GM18861 (cell line): ENCODE measurements around the gene ADGRG1.
"Not testable (repeated sequence)": the region's sequence is repeated elsewhere in the genome, so short reads cannot be mapped to it uniquely, and the experiment has no call there.

Source experiments
- ATAC-seq: cut with Tn5 transposase; IDR thresholded peaks from one replicate; pipeline ENCODE4 v1.9.1; 2021; ENCODE audit not compliant: unreplicated experiment

The ADGRG1 gene

DNA sequence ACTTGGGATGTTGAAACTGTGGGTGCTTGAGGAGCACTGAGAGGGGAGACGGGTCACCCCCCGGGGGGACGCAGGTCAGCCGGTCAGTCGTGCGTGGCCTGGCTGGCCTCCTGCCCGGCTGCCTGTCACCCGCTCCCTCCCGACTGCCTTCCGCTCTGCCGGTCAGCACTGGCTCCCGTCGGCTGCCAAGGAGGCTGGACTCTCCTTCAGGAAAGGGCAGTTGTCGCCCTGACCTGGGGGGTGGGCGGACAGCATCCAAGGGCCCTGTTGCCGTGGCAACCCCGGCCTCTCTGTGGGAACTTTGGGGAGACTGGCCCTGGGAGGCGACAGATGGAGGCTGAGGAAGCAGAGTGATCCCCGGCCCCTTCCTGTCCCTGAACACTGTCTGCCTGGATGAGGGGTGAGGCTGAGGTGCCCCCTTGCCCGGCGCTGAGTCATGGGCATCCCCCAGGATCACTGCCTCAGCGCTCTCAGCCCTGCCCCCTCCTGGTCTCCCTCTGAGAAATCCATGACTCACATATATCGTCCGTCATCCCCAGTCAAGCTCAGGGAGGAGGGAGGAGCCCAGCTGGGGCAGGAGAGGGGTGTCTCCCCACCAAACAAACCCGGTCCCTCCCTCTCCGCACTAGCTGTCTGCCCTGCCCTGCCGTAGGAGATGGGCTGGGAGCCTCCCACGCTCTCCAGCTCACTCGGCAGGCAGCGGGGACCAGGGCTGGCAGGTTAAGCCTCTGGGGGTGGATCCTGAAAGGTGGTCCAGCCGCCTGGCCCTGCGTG is at the start of gene ADGRG1:
TSS of gene ADGRG1 (plus strand) at position 623 of the 774 bp plus-strand sequence. CDS start 21,658 bp downstream, outside the sequence.
- no peak for ATAC-seq

DNA sequence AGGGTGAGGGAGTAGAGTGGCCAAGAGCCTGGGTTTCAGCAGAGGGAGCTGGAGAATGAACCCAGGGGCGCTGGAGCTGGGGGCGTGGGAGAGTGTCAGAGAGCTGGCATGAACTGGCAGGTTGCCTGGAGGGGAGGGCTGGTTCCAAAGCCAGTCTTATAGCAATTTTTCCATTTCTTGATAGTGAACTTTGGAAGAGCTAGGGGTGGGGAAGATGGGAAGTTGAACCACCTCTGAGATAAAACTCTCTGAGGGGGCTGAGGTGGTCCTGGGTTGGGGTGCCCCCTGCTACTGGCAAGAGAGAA is 49.1 kb upstream of the ADGRG1 start:
- ATAC-seq = no peak

DNA sequence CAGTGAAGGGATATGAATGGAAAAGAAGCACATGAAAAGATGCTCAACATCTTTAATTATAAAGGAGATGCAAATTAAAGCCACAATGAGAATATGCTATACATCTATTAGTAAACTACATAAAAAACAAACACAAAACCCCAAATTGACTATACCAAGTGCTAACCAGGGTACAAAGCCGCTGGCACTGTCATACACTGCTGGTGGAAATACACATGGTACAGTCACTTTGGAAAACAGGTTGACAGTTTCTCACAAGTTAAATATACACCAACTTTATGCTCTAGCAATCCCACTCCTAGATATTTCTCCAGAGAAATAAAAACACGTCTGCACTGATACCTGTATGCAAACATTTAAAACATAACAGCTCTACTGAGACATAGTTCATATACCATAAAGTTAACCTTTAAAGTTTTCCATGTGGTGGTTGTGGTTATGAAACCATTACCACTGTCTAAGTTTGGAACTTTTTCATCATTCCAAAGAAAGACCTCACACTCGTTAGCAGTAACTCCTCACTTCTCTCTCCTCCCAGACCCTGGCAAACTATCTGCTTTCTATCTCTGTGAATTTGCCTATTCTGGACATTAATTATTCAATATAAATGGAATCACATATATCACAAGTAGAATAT is 43.3 kb upstream of the ADGRG1 start:
- ATAC-seq = no peak

DNA sequence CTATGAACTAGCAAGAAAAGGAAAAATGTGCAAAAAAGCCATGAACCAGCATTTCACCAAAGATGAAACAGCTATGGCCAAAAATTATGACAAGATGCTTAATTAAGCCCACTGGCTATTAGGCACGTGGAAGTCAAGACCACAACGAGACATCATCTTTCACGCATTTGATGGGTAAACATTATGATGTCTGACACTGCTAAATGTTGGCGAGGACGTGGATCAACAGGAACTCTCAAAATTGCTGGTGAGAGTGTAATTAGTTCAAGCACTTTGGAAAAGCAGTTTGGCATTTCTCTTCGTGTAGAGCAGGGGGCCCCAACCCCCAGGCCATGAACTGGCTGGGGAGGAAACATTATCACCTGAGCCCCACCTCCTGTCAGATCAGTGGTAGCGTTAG is 39.6 kb upstream of the ADGRG1 start:
- no peak for ATAC-seq

DNA sequence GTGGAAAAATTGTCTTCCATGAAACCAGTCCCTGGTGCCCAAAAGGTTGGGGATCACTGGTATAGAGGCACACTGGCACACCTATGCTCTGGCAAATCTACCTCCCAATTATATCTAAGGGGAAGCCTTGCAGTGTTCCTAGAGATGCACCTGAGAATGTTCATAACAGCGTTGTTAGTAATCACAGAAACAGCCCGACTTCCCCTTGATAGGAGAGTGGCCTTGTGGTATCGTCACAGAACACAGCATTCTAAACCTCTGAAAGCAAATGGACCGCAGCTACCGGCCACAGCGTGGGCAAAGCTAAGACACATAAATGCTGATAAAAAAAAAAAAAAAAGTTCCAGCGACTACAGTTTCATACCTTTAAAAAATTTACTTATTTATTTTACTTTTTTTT is 39.1 kb upstream of the ADGRG1 start:
- ATAC-seq = no peak

DNA sequence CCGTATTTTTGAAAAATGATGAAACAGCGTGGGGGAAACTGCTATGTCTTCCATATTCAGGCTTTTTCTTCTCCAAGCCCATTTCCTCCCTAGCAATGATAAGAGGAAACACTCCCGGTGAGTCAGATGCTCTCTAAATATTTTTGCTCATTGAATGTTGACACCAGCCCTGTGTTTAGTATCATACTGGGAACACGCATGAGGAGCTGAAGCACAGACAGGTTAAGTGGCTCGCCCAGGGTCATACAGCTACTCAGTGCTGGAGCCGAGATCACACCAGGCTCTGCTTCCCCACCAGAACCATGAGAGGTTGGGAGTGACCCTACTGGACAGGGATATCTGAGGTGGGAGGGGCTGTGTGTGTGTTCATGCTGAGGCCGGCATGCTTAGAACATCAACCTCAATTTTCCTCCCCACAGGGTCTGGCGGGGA is 37.8 kb upstream of the ADGRG1 start:
- ATAC-seq = no peak

DNA sequence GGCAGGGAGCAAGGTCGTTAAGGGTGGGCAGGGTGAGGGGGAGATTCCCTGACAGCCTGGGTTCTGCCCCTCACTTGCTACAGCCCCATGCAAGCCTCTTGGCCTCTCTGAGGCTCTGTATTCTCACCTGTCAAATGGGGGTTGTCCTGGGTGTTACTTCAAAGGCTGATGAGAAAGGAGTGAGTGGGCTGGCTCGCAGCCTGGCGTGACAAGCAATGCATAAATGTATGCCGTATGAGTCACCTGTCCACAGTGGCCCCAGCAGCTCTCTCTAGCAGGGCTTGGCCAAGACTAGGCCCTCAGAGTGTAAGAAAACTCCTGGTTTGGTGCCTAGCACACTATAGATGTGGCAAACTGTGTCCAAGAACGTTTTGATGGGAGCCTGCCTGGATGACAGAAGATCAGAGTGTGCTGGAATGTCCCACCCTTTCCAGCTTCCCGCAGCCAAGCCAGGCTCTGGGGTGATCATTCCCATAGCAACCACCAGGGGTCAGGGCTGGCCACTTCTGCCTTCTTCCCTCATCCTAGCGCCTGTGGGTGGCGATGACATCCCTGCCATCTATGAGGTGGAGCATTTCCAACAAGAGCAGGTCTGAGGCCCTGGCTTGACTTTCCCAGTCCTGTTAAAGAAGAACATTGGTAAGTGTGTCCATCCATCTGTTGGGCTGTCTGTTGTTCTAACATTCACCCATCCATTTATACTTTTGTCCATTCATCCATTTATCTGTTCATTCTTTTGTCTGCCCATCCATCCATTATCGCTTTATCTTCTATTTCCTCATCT is 37.2 kb upstream of the ADGRG1 start:
- peak; percentile 61 for ATAC-seq

DNA sequence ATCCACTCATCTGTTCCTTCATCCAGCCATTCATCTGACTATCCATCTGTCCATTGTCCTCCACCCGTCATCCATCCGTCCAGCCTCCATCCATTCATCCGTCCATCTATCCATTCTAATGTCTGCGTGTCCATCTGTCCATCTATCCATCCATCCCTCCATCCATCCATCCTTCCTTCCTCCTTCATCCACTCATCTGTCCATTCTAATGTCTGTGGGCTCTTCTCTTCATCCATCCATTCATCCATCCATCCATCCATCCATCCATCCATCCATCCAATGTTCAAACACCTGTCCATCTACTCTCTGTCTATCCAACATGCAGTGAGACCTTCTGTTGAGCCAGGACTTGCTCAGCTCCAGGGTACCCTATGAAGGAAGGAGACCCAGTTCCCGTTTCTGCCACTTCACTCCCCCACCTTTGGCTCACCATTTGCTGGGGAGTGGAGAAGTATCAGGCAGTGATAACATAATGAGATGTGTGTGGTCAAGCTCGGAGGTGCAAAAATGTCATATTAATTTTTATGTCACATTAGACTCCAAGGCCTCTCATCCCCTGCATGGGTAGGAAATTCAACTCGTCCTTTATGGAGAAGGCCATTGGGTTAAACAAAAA is 36.5 kb upstream of the ADGRG1 start:
- no peak for ATAC-seq

DNA sequence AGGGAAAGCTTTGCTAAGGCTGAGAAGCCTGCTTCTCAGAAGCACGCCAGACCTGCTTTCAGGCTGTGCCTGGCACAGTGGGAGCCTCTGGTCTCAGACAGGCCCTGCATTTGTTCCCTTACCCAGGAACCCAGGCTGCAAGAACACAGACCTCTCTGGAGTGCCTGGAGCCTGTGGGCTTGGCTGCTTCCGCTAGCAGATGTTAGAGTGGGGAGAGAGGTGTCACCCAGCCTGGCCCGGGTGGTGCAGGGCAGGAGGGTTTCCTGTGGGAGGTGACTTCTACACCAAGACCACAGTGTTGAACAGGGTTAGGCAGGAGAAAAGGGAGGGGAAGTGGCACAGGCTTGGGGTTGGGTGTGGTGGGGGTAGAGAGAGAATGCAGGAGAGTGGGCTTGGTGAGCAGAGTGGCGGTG is 35.8 kb upstream of the ADGRG1 start:
- no peak for ATAC-seq

DNA sequence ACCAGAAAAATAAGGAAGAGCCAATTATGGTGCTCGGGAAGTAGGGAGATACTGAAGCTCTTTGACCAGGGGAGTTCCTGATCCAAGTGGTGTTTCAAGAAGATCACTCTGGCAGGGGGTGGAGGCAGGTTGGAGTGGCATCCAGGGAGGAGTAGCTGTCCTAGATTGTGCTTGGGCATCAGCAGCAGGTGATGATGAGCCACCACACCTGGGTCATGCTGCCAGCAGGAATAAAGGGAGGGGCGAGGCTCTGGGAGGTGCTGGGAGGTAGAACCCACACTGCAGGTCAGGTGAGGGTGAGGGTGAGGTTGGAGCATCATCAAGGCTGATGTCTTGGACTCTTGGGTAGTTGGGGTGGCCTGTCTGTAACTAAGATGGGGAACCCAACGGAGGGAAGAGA is 35.4 kb upstream of the ADGRG1 start:
- no peak for ATAC-seq

DNA sequence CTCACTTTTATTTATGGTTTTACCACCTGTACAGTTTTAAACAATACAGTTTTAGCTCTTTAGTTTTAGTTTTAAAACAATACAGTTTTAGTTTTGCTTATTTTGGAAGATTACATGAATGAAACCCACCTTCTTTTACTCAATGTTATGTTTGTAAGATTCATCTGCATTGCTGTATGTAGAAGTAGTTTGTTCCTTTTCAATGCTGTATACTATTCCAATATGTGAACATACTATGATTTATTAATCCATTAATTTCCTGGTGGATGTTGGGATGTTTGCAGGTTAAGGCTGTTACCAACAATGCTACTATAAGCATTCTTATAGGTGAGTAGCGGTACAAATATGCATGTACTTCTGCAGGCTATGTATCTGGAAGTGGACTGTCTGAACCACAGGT is 34.4 kb upstream of the ADGRG1 start:
- no peak for ATAC-seq

DNA sequence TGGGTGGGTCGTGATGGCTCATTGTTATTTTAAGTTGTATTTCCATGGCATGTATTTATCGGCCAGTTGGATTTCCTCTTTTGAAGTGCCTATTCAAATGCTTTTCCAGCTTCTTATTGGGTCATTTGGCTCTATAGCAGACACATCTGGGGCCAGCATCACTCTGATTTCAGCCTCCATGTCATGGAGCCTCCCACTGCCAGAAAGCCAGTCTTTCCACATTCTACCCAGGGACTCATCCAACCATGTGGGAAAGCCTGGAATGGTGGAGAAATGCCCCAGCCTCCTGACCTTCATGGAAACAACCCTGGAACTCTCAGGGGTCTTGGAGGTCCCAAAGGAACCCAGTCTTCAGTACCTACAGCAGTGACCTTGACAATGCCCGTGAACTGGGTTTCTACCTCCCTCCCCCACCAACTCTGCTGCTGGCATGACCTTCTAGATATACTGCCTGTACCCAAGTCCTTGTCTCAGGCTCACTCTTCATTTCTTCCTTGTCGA is 33.8 kb upstream of the ADGRG1 start:
- no peak for ATAC-seq

DNA sequence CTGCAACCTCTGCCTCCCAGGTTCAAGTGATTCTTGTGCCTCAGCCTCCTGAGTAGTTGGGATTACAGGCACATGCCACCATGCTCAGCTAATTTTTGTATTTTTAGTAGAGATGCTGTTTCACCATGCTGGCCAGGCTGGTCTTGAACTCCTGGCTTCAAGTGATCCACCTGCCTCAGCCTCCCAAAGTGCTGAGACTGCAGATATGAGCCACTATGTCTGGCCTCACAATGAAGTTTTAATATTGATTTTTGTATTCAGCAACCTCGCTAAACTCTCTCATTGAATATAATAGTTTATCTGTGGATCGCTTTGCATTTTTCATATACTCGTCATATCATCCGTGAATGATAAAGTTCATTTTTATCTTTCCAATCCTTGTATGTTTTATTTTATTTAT is 32.2 kb upstream of the ADGRG1 start:
- not testable (repeated sequence) for ATAC-seq

DNA sequence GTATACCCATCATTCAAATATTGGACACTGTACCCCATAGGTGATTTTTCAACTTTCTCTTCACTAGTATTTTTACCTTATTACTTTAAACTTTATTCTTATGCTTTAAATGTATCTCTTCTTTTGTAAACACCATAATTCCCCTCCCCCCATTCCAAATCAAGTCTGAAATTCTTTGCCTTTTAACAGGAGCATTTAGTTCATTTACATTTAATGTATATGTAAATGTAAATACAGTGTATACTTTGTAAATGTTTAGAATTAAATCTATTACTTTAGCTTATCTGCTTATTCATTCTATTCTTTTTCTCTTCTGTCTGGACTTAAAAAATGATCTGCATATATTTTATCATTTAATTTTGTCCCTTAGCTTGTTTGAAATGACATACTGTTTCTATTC is 30.0 kb upstream of the ADGRG1 start:
- ATAC-seq = no peak

DNA sequence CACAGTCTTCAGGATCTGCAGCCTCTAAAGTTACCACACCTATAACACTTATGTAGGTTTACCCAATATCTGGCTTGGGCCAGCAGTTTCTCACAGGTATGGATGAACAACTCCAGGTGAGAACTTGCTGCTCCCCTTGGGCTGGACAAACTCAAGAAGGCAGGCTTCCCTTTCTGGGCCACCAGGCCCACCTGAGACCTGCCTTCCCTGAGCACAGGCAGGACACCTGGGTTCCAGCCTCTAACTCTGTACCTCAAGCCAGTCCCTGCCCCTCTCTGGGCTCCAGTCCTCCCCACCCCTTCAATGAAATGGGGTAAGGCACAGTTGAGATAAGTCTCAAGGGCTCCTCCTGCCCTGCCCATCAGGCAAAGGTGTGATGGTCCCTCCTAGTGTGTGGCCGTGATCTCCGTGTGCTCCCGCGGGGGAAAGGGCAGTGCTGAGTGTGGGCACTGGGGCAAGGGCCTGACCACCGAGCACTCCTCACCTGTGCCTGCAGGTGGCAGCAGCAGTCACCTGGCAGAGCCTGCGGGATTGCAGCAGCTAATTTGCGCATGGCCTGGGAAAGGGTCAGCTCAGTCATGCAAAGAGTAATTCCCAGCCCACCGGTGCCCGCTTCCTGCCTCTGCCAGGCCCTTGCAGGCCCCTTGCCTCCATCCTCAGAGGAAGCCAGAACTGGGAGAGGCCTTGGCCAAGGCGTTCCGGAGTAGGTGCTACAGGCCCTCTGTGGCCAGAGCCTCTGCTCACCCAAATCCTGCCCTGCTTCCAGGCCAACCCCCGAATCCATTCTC is 28.2 kb upstream of the ADGRG1 start:
- no peak for ATAC-seq

DNA sequence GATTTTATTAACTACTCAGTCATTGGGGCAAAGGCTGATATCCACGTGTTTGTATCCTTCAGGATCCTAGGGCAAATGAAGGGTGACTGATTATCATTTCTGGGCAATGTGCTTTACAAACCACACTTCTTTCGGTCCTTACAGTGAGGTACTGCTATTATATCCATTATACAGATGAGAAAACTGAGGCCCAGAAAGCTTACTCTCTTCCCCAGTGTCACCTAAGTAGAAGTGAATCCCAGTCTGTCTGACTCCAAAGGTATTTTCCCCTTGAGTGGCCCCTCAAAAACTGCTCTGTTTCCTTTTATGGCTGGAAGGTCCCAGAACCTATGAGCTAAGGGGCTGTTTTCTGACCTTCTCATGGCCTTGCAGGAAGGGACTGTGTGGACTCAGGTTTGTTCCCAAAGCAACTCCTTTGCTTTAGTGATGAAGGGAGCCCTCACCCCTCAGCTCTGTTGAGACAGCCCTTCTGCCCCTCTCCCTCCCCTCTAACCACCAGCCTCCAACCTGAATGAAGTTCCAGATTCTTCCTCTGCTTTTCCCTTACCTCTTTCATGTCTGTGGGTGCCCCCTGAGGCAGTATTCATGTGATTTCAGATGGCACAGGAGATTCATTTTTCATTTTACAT is 27.4 kb upstream of the ADGRG1 start:
- no peak for ATAC-seq

DNA sequence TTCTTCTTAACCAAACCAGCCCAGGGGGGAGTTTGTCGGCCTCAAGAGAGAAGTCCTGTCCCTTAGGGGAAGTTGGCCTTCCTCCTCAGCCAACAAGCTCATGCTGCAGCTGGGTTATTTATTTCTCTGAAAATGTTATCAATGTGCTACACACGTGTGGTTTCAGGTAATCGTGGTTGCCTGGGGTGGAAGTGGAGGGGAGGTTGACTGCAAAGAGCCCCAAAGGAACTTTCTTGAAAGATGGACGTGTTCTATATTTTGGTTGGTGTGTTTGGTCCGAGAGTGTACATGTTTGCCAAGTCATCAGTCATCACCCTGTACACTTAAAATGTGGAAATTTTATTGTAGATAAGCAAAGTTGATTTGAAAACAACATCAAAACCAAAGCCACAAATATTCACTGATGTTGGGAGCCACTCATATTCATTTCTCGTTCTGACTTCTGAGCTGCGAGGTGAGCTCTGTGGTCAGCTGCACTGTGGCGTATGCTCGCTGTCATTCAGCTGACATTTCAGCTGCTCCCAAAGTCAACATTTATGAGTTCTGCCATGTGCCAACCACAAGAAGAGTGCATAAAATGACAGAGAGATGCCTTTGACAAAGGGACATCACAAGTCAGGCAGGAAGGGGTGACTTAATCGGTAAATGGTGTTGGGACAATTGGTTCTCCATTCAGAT is 26.5 kb upstream of the ADGRG1 start:
- ATAC-seq = peak; percentile 75

DNA sequence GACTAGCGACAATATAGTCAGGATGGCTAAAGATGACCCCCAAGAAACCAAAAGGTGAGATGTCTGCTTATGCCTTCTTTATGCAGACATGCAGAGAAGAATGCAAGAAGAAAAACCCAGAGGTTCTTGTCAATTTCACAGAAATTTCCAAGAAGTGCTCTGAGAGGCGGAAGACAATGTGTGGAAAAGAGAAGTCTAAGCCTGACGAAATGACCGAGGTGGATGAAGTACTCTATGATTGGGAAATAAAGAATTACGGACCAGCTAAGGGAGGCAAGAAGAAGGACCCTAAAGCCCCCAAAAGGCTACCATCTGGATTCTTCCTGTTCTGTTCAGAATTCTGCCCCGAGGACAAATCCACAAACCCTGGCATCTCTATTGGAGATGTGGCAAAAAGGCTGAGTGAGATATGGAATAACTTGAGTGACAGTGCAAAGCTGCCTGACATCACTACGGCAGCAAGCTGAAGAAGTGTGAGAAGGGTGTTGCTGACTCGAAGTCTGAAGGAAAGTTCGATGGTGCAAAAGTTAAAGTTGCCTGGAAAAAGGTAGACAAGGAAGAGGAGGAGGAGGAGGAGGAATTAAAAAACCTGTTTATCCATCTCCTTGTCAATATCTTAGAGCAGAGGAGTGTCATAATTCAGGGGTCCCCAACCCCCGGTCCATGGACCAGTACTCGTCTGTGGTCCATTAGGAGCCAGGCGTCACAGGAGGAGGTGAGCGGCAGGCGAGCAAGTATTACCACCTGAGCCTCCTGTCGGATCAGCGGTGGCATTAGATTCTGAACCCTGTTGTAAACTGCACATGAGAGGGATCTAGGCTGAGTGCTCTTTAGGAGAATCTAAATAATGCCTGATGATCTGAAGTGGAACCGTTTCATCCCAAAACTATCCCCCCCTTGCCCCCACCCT is 25.1 kb upstream of the ADGRG1 start:
- ATAC-seq = no peak

DNA sequence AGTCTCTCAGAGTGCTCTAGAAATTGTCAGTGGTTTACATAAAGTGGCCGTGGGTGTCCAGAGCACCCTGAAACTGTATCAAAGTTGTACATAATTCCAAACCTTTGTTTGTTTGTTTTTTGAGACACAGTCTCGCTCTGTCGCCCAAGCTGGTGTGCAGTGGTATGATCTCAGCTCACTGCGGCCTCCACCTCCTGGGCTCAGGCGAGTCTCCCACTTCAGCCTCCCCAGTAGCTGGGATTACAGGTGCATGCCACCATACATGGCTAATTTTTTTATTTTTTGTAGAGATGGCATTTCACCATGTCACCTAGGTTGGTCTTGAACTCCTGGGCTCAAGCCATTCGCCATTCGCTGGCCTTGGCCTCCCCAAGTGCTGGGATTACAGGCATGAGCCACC is 24.3 kb upstream of the ADGRG1 start:
- ATAC-seq = no peak
